ENCODE data around the gene NFATC2.
"Not testable (repeated sequence)": the region's sequence is repeated elsewhere in the genome, so short reads cannot be mapped to it uniquely, and the experiment has no call there.

Gene NFATC2

GRCh38 chr20:51469046-51469445 lies 73.5 kb downstream of the NFATC2 start:
- no peak for DNase-seq

GRCh38 chr20:51468636-51469035 lies 73.9 kb downstream of the NFATC2 start:
- no peak for DNase-seq

- DNase-seq: no peak
These were observed 74.4 kb downstream of the NFATC2 start for GRCh38 chr20:51467956-51468626.

GRCh38 chr20:51463998-51464397 lies 78.5 kb downstream of the NFATC2 start:
- DNase-seq: no peak

- DNase-seq: no peak
These were observed 79.0 kb downstream of the NFATC2 start for GRCh38 chr20:51463560-51463959.

GRCh38 chr20:51462566-51463276 lies 79.8 kb downstream of the NFATC2 start:
- DNase-seq: no peak

GRCh38 chr20:51461846-51462245 lies 80.7 kb downstream of the NFATC2 start:
- not testable (repeated sequence) for DNase-seq

GRCh38 chr20:51461306-51461705 lies 81.2 kb downstream of the NFATC2 start:
- no peak for DNase-seq

- DNase-seq: no peak
These were observed 81.8 kb downstream of the NFATC2 start for GRCh38 chr20:51460569-51461265.

GRCh38 chr20:51460163-51460562 lies 82.4 kb downstream of the NFATC2 start:
- no peak for DNase-seq

GRCh38 chr20:51458751-51459439 lies 83.6 kb downstream of the NFATC2 start:
- DNase-seq: no peak

- DNase-seq: no peak
These were observed 85.0 kb downstream of the NFATC2 start for GRCh38 chr20:51457533-51457932.

GRCh38 chr20:51456511-51457509 lies 85.7 kb downstream of the NFATC2 start:
- DNase-seq: peak; percentile 76 to 95

GRCh38 chr20:51454250-51454865 lies 88.2 kb downstream of the NFATC2 start:
- DNase-seq: no peak

- DNase-seq: no peak
These were observed 89.7 kb downstream of the NFATC2 start for GRCh38 chr20:51452734-51453365.

GRCh38 chr20:51452091-51452613 lies 90.4 kb downstream of the NFATC2 start:
- no peak for DNase-seq

GRCh38 chr20:51451484-51451883 lies 91.0 kb downstream of the NFATC2 start:
- DNase-seq: no peak

- DNase-seq: no peak
These were observed 91.5 kb downstream of the NFATC2 start for GRCh38 chr20:51450984-51451383.

- no peak for DNase-seq
These were observed 92.3 kb downstream of the NFATC2 start for GRCh38 chr20:51450221-51450712.

- DNase-seq: no peak
These were observed 92.9 kb downstream of the NFATC2 start for GRCh38 chr20:51449498-51450220.

Measured in SW 1271 (cell line).